Gastrocnemius medialis (tissue), 4 donors: Measurements from ENCODE around the gene PRKCD. TPM values are rescaled to one million over a fixed set of nuclear protein-coding genes. Genes with fewer than 3 reads are reported as not detected.
A peak's percentile ranks its signal among the peaks of the same experiment; 100 is the strongest.

Experiments
- ATAC-seq, 2 donors: fragments of 150-250 bp; one replicate each; pipeline ENCODE4 v1.9.1; 2016
- DNase-seq, 2 donors: peaks; one replicate each; pipeline ENCODE4 v3.0.0-alpha.2; 2019
- H3K27ac ChIP-seq, 4 donors: fragments of 200-600 bp; sonication (generic); 1 replicate in 1 of 4; 2 replicates in 3 of 4; pipeline ENCODE4 v1.5.1; 2016 to 2018; ENCODE audit warnings: mild to moderate bottlenecking in 2 of 4, moderate library complexity in 1 of 4
- H3K27me3 ChIP-seq, 3 donors: fragments of 200-600 bp; sonication (generic) in 2 of 3; 1 replicate in 1 of 3; 2 replicates in 2 of 3; pipeline versions ENCODE4 v1.5.1 to v1.6.0; 2016 to 2019; ENCODE audit warnings: mild to moderate bottlenecking in 1 of 3, moderate library complexity in 1 of 3
- H3K36me3 ChIP-seq, 2 donors: fragments of 200-600 bp; sonication (generic) in 1 of 2; one replicate each; pipeline ENCODE4 v1.5.1; 2017 to 2018
- H3K4me1 ChIP-seq, 2 donors: fragments of 200-600 bp; sonication (generic) in 1 of 2; one replicate each; pipeline ENCODE4 v1.5.1; 2016 to 2017; ENCODE audit warnings: mild to moderate bottlenecking in 2 of 2
- H3K4me3 ChIP-seq, 4 donors: fragments of 200-600 bp; sonication (generic) in 3 of 4; 1 replicate in 1 of 4; 2 replicates in 3 of 4; pipeline ENCODE4 v1.5.1; 2016 to 2019; ENCODE audit warnings: mild to moderate bottlenecking in 2 of 4
- H3K9me3 ChIP-seq, 3 donors: fragments of 200-600 bp; sonication (generic) in 2 of 3; 1 replicate in 1 of 3; 2 replicates in 2 of 3; pipeline ENCODE4 v1.5.1; 2016 to 2019
- POLR2A ChIP-seq, 2 donors: fragments of 450-650 bp; IDR thresholded peaks; one replicate each; pipeline ENCODE4 v1.6.1; 2017; ENCODE audit warnings: antibody characterized with exemption in 2 of 2, mild to moderate bottlenecking in 2 of 2, moderate library complexity in 2 of 2
- in situ Hi-C, 4 donors: fragments of 200-750 bp; cut with MboI; loops; one replicate each; pipeline versions ENCODE4 v1.15.0 to v1.8.0; 2017; ENCODE audit warnings: low sequenced_read_pairs in 4 of 4
- intact Hi-C: fragments of 100-400 bp; cut with DNase I; formaldehyde crosslinking; loops from one replicate; pipeline ENCODE4 v1.15.1; 2023; ENCODE audit warnings: low total_unique reads
- total RNA-seq, 4 donors: library from RNA; depleted of rRNA; stranded (reverse); fragments of >200 nt; gene quantifications; one replicate each; pipeline versions ENCODE4 v1.1.0 to v1.2.3, GENCODE V29; 2016
- TF ChIP-seq, protein P1 (sequence below), 5 experiments: fragments of 450-650 bp in 3 of 5; fragments of 200-600 bp in 2 of 5; sonication (generic) in 2 of 5; IDR thresholded peaks in 4 of 5; conservative IDR thresholded peaks in 1 of 5; 1 replicate in 4 of 5; 2 replicates in 1 of 5; pipeline ENCODE4 v1.5.1; 2016 to 2019; ENCODE audit warnings: antibody characterized with exemption in 5 of 5, mild to moderate bottlenecking in 3 of 5, moderate library complexity in 3 of 5

PRKCD gene
- total RNA-seq, 4 donors from 2014 or later: 2.1 to 5.9 (median 3.4) TPM

DNA sequence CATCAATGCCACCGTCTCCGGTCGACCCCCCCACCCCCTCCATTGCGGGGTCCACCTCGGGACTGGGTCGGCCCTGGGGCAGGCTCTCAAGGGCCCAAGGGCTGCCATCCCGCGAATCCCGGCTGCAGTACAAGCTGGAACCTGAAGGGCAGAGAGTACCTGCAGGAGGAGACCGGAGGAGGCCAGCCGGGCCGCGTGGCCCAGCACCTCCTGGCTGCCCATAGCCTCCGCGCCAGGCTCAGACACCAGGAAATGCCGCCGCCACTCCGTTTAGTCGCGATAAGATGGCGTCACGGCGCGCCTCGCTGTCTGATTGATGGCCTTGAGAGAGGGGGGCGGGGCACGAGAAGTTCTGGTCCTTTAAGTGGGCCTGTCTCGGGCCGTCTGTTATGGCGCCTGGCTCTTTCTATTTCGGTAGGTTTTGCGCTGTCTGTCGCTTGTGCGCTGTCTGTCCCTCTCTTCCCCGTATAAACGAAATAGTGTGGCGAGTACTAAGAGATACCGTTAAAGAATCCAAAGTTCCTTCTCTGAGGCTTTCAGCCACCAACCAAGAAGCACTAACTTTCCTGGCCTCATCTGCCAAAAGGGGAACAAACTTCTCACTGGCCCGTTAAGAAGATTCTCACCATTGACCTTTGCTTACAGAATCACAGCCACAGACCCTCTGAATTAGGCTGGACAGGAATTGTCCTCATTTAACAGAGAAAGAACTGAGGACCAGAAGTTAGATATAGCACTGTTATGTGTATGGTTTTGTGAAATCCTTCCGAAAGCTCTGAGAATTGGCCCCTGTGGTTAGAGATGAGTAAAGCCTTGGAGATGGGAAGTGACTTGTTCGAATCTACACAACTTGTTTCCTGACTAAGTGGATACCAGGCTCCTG is 30.6 kb upstream of the PRKCD start, which contains the start of gene RFT1:
TSS of gene RFT1 (minus strand) at position 257 of the 883 bp plus-strand sequence. CDS start at position 222, 35 bp downstream.
- in situ Hi-C loops: no loop called here
- intact Hi-C loops: loop anchor here (1.0 to 5.0 kb wide), 3 partner anchors 30 to 283 kb away; no protein-coding TSS in a partner anchor
- peak; percentile 96 to 98 for DNase-seq

GRCh38 chr3:53131096-53131495 is 29.9 kb upstream of the PRKCD start:
- intact Hi-C loops (loop anchor here (2.0 to 5.0 kb wide), 2 partner anchors 86 to 284 kb away; no protein-coding TSS in a partner anchor), in situ Hi-C loops (no loop called here)
- Histone ChIP-seq H3K4me1 (peaks cover 29 to 32% of the 10 kb centered on the region in 2 donors), H3K4me3 (peak overlapping the region; percentile 80 to 93 (median 92)), H3K27ac (peak overlapping the region; percentile 91 to 94 (median 94)), H3K36me3 (no peaks in the 10 kb centered on the region), H3K27me3 (no peaks in the 10 kb centered on the region), H3K9me3 (no peaks in the 10 kb centered on the region)
- no peak for ATAC-seq
- DNase-seq: no peak
- no peak for TF ChIP-seq POLR2A (IDR thresholded peaks at IDR 0.05)
- TF ChIP-seq, protein P1, sequence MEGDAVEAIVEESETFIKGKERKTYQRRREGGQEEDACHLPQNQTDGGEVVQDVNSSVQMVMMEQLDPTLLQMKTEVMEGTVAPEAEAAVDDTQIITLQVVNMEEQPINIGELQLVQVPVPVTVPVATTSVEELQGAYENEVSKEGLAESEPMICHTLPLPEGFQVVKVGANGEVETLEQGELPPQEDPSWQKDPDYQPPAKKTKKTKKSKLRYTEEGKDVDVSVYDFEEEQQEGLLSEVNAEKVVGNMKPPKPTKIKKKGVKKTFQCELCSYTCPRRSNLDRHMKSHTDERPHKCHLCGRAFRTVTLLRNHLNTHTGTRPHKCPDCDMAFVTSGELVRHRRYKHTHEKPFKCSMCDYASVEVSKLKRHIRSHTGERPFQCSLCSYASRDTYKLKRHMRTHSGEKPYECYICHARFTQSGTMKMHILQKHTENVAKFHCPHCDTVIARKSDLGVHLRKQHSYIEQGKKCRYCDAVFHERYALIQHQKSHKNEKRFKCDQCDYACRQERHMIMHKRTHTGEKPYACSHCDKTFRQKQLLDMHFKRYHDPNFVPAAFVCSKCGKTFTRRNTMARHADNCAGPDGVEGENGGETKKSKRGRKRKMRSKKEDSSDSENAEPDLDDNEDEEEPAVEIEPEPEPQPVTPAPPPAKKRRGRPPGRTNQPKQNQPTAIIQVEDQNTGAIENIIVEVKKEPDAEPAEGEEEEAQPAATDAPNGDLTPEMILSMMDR (IDR thresholded peaks at IDR 0.05 in 4 of 5, conservative IDR thresholded peaks at IDR 0.05 in 1 of 5): no peak

More for the DNA sequence above, 30.6 kb upstream of the PRKCD start, which contains the start of gene RFT1:
- H3K36me3 ChIP-seq: peaks cover 0 to 5% of the 10 kb centered on the region in 2 donors
- H3K27me3 ChIP-seq: no peaks in the 10 kb centered on the region
- H3K4me1 ChIP-seq: peaks cover 29 to 32% of the 10 kb centered on the region in 2 donors
- TF ChIP-seq, protein P1 (IDR thresholded peaks at IDR 0.05 in 4 of 5, conservative IDR thresholded peaks at IDR 0.05 in 1 of 5): peak in 2 of 5 experiments; percentile 44 to 49
- TF ChIP-seq POLR2A (IDR thresholded peaks at IDR 0.05): peak; percentile 62 to 71
- ATAC-seq: peak; percentile 85 to 90
- no peaks in the 10 kb centered on the region for H3K9me3 ChIP-seq
- peak within 1 kb of the TSS; percentile 80 to 93 (median 92) for H3K4me3 ChIP-seq
- peak within 1 kb of the TSS; percentile 91 to 94 (median 94) for H3K27ac ChIP-seq

DNA sequence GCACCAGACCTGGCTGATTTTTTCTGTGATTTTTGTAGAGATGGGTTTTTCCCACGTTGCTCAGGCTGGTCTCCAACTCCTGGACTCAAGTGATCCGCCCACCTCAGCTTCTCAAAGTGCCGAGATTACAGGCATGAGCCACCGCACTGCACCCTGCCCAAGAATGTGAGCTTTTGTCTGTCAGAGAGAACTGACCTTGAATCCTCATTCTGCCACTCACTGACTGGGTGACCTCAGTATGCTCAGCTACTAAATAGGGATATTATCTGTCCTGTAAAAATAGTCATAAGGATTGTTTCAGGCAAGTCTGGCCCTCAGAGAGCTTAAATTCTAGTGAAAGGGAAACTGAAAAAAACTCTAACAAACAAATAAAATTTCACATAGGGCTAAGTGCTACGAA is 28.7 kb upstream of the PRKCD start:
- H3K36me3 ChIP-seq: no peaks in the 10 kb centered on the region
- in situ Hi-C loops (no loop called here), intact Hi-C loops (loop anchor here (5.0 kb wide), 1 partner anchor 285 kb away; no protein-coding TSS in a partner anchor)
- DNase-seq: no peak
- no peak overlapping the region for H3K4me3 ChIP-seq
- H3K4me1 ChIP-seq: peaks cover 29 to 32% of the 10 kb centered on the region in 2 donors
- H3K27me3 ChIP-seq: no peaks in the 10 kb centered on the region
- no peaks in the 10 kb centered on the region for H3K9me3 ChIP-seq
- TF ChIP-seq, protein P1 (IDR thresholded peaks at IDR 0.05 in 4 of 5, conservative IDR thresholded peaks at IDR 0.05 in 1 of 5): no peak
- no peak for TF ChIP-seq POLR2A (IDR thresholded peaks at IDR 0.05)
- ATAC-seq: no peak
- peak overlapping the region; percentile 91 to 94 (median 94) for H3K27ac ChIP-seq

DNA sequence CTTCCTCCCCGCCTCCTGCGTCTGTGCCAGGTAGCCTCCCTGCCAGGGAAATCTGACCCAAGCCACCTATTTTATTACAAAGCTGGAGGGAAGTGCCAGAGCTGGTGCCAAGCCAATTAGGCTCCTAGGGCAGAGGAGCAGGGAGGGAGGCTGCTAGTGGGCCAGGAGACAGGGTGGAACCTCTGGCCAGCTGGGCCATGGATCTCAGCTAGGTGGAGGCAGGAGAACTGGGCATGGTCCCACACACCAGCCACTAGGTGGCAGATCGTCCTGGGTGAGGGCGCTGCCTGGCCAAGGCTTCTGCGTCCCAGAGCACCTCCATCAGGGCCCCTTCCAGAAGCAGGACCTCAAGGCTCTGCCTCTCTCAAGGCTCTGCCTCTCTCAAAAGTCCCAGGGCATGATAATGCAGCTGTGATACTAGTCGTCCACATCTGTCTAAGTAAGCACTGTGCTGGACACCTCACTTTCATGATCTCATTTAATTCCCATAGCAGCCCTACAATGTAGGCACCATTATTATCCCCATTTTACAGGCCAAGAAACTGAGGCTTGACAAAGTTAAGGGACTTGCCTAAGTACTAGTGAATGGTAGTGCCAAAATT is 26.3 kb upstream of the PRKCD start:
- in situ Hi-C loops (no loop called here), intact Hi-C loops (loop anchor here (1.0 to 5.0 kb wide), 4 partner anchors 20 to 287 kb away; no protein-coding TSS in a partner anchor)
- H3K9me3 ChIP-seq: no peaks in the 10 kb centered on the region
- no peaks in the 10 kb centered on the region for H3K27me3 ChIP-seq
- DNase-seq (peak; percentile 82 to 89), ATAC-seq (peak; percentile 73 to 74)
- TF ChIP-seq, protein P1 (IDR thresholded peaks at IDR 0.05 in 4 of 5, conservative IDR thresholded peaks at IDR 0.05 in 1 of 5): peak; percentile 68 to 89 (median 83)
- TF ChIP-seq POLR2A (IDR thresholded peaks at IDR 0.05): no peak
- no peaks in the 10 kb centered on the region for H3K36me3 ChIP-seq
- peak overlapping the region in 1 of 4 donors; percentile 13 for H3K27ac ChIP-seq
- H3K4me1 ChIP-seq: peaks cover 19 to 26% of the 10 kb centered on the region in 2 donors
- no peak overlapping the region for H3K4me3 ChIP-seq
